HCT116 (cell line): Measurements from ENCODE around the gene YDJC. TPM values are rescaled to one million over a fixed set of nuclear protein-coding genes. Genes with fewer than 3 reads are reported as not detected.

Experiments
- ATAC-seq: fragments of 200-7000 bp; cut with Tn5 transposase; 2 replicates; pipeline ENCODE4 v1.9.1; 2020; ENCODE audit warnings: mild to moderate bottlenecking, moderate library complexity
- BruUV-seq: library from RNA; stranded (reverse); fragments of 400-500 nt; replicated peaks from 2 replicates; lab custom pipeline; 2021; lab: Mats Ljungman, UMichigan
- CTCF ChIA-PET: fragments of 300-600 bp; sonication (Branson Sonifier 250); formaldehyde crosslinking; loops from one replicate; lab custom pipeline; 2021; ENCODE audit warnings: antibody characterized with exemption; lab: Charles Lee
- POLR2A ChIA-PET: fragments of 300-600, 350-600 bp; sonication (Branson Sonifier 250); formaldehyde crosslinking; loops from one replicate; lab custom pipeline; 2021; ENCODE audit warnings: antibody characterized with exemption; lab: Charles Lee
- RAD21 ChIA-PET, 2 experiments: fragments of 300-600 bp; sonication (Branson Sonifier 250); formaldehyde crosslinking; loops; one replicate each; lab custom pipeline; 2023; ENCODE audit warnings: low total read pairs in 2 of 2; ENCODE audit not compliant: uncharacterized antibody in 2 of 2, unreplicated experiment in 2 of 2, low non-redundant PET in 1 of 2; lab: Charles Lee
- DNase-seq: peaks from one replicate; pipeline ENCODE4 v3.0.0-alpha.2; 2010; ENCODE audit warnings: low read depth, low spot score
- H2AFZ ChIP-seq: fragments of 200-600 bp; shearing (Covaris generic), sonication (generic); 2 replicates; pipeline ENCODE4 v1.6.1; 2017; ENCODE audit warnings: low read depth, mixed run types, mixed read lengths, antibody characterized with exemption, low read length; ENCODE audit not compliant: poor library complexity, severe bottlenecking
- H3K27ac ChIP-seq: 2 replicates; pipeline ENCODE4 v1.5.1; 2012; ENCODE audit warnings: low read depth, low read length
- H3K27me3 ChIP-seq: fragments of 200-600 bp; sonication (generic); 2 replicates; pipeline ENCODE4 v1.6.1; 2016; ENCODE audit warnings: mixed run types, low read length, mixed read lengths; ENCODE audit not compliant: insufficient read depth
- H3K36me3 ChIP-seq, 2 experiments: fragments of 200-500 bp in 1 of 2; fragments of 200-600 bp in 1 of 2; sonication (Bioruptor generic) in 1 of 2; sonication (generic) in 1 of 2; 2 replicates each; pipeline versions ENCODE4 v1.5.1 to v1.6.1; 2014 to 2016; ENCODE audit warnings: low read length in 2 of 2, inconsistent platforms in 1 of 2, mixed read lengths in 1 of 2, mixed run types in 1 of 2; ENCODE audit not compliant: insufficient read depth in 2 of 2, control insufficient read depth in 1 of 2
- H3K4me1 ChIP-seq, 2 experiments: fragments of 200-600 bp in 1 of 2; sonication (generic) in 1 of 2; 2 replicates each; pipeline versions ENCODE4 v1.5.1 to v1.6.1; 2012 to 2017; ENCODE audit warnings: low read length in 2 of 2, inconsistent platforms in 1 of 2, mild to moderate bottlenecking in 1 of 2, mixed read lengths in 1 of 2, mixed run types in 1 of 2, moderate library complexity in 1 of 2; ENCODE audit not compliant: insufficient read depth in 2 of 2, control insufficient read depth in 1 of 2
- H3K4me2 ChIP-seq: fragments of 200-600 bp; sonication (generic); 2 replicates; pipeline ENCODE4 v1.6.1; 2017; ENCODE audit warnings: mixed run types, low read length, mixed read lengths
- H3K4me3 ChIP-seq, 2 experiments: fragments of 200-600 bp in 1 of 2; sonication (generic) in 1 of 2; replicated peaks in 1 of 2; 2 replicates each; pipeline ENCODE4 v1.5.1; 2011 to 2016; ENCODE audit warnings: low read length in 2 of 2, control low read depth in 1 of 2, low read depth in 1 of 2, mild to moderate bottlenecking in 1 of 2, mixed read lengths in 1 of 2, mixed run types in 1 of 2
- H3K79me2 ChIP-seq: fragments of 200-600 bp; sonication (generic); 2 replicates; pipeline ENCODE4 v1.6.1; 2017; ENCODE audit warnings: mild to moderate bottlenecking, mixed run types, low read length, moderate library complexity, mixed read lengths; ENCODE audit not compliant: insufficient read depth
- H3K9ac ChIP-seq: fragments of 200-600 bp; sonication (generic); 2 replicates; pipeline ENCODE4 v1.6.1; 2016; ENCODE audit warnings: low read length, mixed read lengths
- H3K9me2 ChIP-seq: fragments of 200-600 bp; sonication (generic), shearing (Covaris generic); 2 replicates; pipeline ENCODE4 v1.6.1; 2017; ENCODE audit warnings: mixed run types, mild to moderate bottlenecking, moderate library complexity; ENCODE audit not compliant: insufficient read depth
- H3K9me3 ChIP-seq, 2 experiments: fragments of 200-500 bp in 1 of 2; fragments of 200-600 bp in 1 of 2; sonication (Bioruptor generic) in 1 of 2; sonication (generic) in 1 of 2; 2 replicates each; pipeline ENCODE4 v1.6.1; 2014 to 2017; ENCODE audit warnings: low read length in 2 of 2, mixed read lengths in 2 of 2, inconsistent platforms in 1 of 2, low read depth in 1 of 2, mild to moderate bottlenecking in 1 of 2, mixed run types in 1 of 2, moderate library complexity in 1 of 2; ENCODE audit not compliant: control insufficient read depth in 1 of 2, insufficient read depth in 1 of 2
- H4K20me1 ChIP-seq: fragments of 200-600 bp; sonication (generic), shearing (Covaris generic); 2 replicates; pipeline ENCODE4 v1.6.1; 2017; ENCODE audit warnings: mixed run types, mild to moderate bottlenecking, moderate library complexity; ENCODE audit not compliant: insufficient read depth
- ATF3 ChIP-seq: IDR thresholded peaks from 2 replicates; pipeline ENCODE4 v1.6.1; 2012
- CBX3 ChIP-seq: IDR thresholded peaks from 2 replicates; pipeline ENCODE4 v1.6.1; 2012; ENCODE audit warnings: low read depth
- CEBPB ChIP-seq: IDR thresholded peaks from 2 replicates; pipeline ENCODE4 v1.6.1; 2012; ENCODE audit warnings: low read depth
- EGR1 ChIP-seq: IDR thresholded peaks from 2 replicates; pipeline ENCODE4 v1.6.1; 2012; ENCODE audit warnings: low read depth
- ELF1 ChIP-seq: IDR thresholded peaks from 2 replicates; pipeline ENCODE4 v1.6.1; 2012; ENCODE audit warnings: low read depth, borderline replicate concordance
- EZH2 ChIP-seq: fragments of 200-600 bp; sonication (generic); IDR thresholded peaks from 2 replicates; pipeline ENCODE4 v1.6.1; 2017; ENCODE audit warnings: antibody characterized with exemption, mixed run types
- FOSL1 ChIP-seq: IDR thresholded peaks from 2 replicates; pipeline ENCODE4 v1.6.1; 2012; ENCODE audit warnings: low read depth
- JUND ChIP-seq: IDR thresholded peaks from 2 replicates; pipeline ENCODE4 v1.6.1; 2012
- POLR2A ChIP-seq: IDR thresholded peaks from 2 replicates; pipeline ENCODE4 v1.7.0; 2011; ENCODE audit warnings: borderline replicate concordance; ENCODE audit not compliant: insufficient read depth, insufficient read length; ENCODE audit errors: extremely low read depth
- POLR2AphosphoS5 ChIP-seq: IDR thresholded peaks from 2 replicates; pipeline ENCODE4 v1.6.1; 2011; ENCODE audit warnings: mild to moderate bottlenecking, low read depth, low read length, moderate library complexity
- SIN3A ChIP-seq: IDR thresholded peaks from 2 replicates; pipeline ENCODE4 v1.6.1; 2012; ENCODE audit warnings: low read depth
- SP1 ChIP-seq: IDR thresholded peaks from 2 replicates; pipeline ENCODE4 v1.6.1; 2012; ENCODE audit warnings: low read depth
- SRF ChIP-seq: IDR thresholded peaks from 2 replicates; pipeline ENCODE4 v1.6.1; 2012; ENCODE audit warnings: low read depth
- TCF7L2 ChIP-seq: IDR thresholded peaks from 2 replicates; pipeline ENCODE4 v1.7.0; 2011; ENCODE audit warnings: borderline replicate concordance, inconsistent platforms; ENCODE audit not compliant: insufficient read depth, insufficient read length; ENCODE audit errors: extremely low read depth
- YY1 ChIP-seq: IDR thresholded peaks from 2 replicates; pipeline ENCODE4 v1.6.1; 2011; ENCODE audit warnings: low read length, low read depth, moderate library complexity, mild to moderate bottlenecking; ENCODE audit not compliant: insufficient replicate concordance; ENCODE audit errors: extremely low read depth
- ZBTB33 ChIP-seq: IDR thresholded peaks from 2 replicates; pipeline ENCODE4 v1.6.1; 2011; ENCODE audit warnings: mild to moderate bottlenecking, low read length, moderate library complexity; ENCODE audit not compliant: insufficient replicate concordance; ENCODE audit errors: extremely low read depth
- ZNF274 ChIP-seq: fragments of 200-500 bp; sonication (Bioruptor generic); IDR thresholded peaks from 2 replicates; pipeline ENCODE4 v1.6.1; 2014; ENCODE audit warnings: mild to moderate bottlenecking, low read depth, low read length, inconsistent platforms
- intact Hi-C: fragments of 100-400 bp; cut with micrococcal nuclease; formaldehyde crosslinking; loops from 2 replicates; pipeline ENCODE4 v1.10.0; 2022
- total RNA-seq: library from RNA; stranded (reverse); gene quantifications from one replicate; pipeline ENCODE4 v1.2.1, GENCODE V29; 2021; ENCODE audit not compliant: unreplicated experiment

Gene YDJC
- total RNA-seq, 1 experiment from 2014 or later = 78.3 TPM

- DNase-seq = no peak
- Histone ChIP-seq H3K4me2 (no peak overlapping the region), H3K9ac (no peak overlapping the region), H4K20me1 (no peaks in the 10 kb centered on the region), H3K79me2 (no peaks in the 10 kb centered on the region), H3K9me3 (no peaks in the 10 kb centered on the region), H3K9me2 (no peaks in the 10 kb centered on the region), H3K36me3 (no peaks in the 10 kb centered on the region), H2AFZ (no peak overlapping the region), H3K4me3 (no peak overlapping the region), H3K27ac (no peak overlapping the region), H3K27me3 (no peaks in the 10 kb centered on the region), H3K4me1 (peaks cover 4 to 20% of the 10 kb centered on the region in 2 experiments; a peak in 3 of 4 replicates)
- ChIA-PET CTCF (interaction anchor here (1.0 kb wide), 1 partner anchor 17 kb away, joined by 4 read pairs; no protein-coding TSS in a partner anchor), POLR2A (no interaction called here), RAD21 (no interaction called here)
- no peak for ATAC-seq
- BruUV-seq = no TSS peak
- TF ChIP-seq ELF1 (no peak), YY1 (no peak), POLR2AphosphoS5 (no peak), JUND (no peak), POLR2A (peak; percentile 17), CBX3 (no peak)
- intact Hi-C loops = no loop called here
These were observed 30.2 kb upstream of the YDJC start for GRCh38 chr22:21659864-21660525.

- H3K27me3 ChIP-seq = no peaks in the 10 kb centered on the region
- H3K4me3 ChIP-seq = peak overlapping the region; percentile 61 to 70
- intact Hi-C loops = no loop called here
- no peak overlapping the region for H2AFZ ChIP-seq
- DNase-seq = peak; percentile 31
- ChIA-PET CTCF (interaction anchor here (0.7 kb wide), 1 partner anchor 11 kb away, joined by 4 read pairs; no protein-coding TSS in a partner anchor), POLR2A (no interaction called here), RAD21 (no interaction called here)
- H3K9ac ChIP-seq = peak overlapping the region; percentile 63
- H3K79me2 ChIP-seq = peaks cover 6% of the 10 kb centered on the region; the same call in 1 of the 2 replicates
- BruUV-seq = no TSS peak
- H3K9me2 ChIP-seq = no peaks in the 10 kb centered on the region
- peak; percentile 96 for ATAC-seq
- H3K9me3 ChIP-seq = no peaks in the 10 kb centered on the region
- peak overlapping the region; percentile 98 for H3K4me2 ChIP-seq
- H4K20me1 ChIP-seq = no peaks in the 10 kb centered on the region
- peaks cover 0 to 8% of the 10 kb centered on the region in 2 experiments; a peak in 1 of 4 replicates for H3K36me3 ChIP-seq
- H3K4me1 ChIP-seq = peaks cover 4 to 27% of the 10 kb centered on the region in 2 experiments; a peak in 3 of 4 replicates
- H3K27ac ChIP-seq = peak overlapping the region; percentile 74
- peak; percentile 81 for TF ChIP-seq POLR2AphosphoS5
- TF ChIP-seq EZH2 = no peak
- no peak for TF ChIP-seq SRF
- no peak for TF ChIP-seq CEBPB
- TF ChIP-seq ZBTB33 = no peak
- TF ChIP-seq SP1 = no peak; the same call in 1 of the 2 replicates
- peak; percentile 67; the same call in 1 of the 2 replicates for TF ChIP-seq SIN3A
- no peak for TF ChIP-seq ZNF274
- no peak for TF ChIP-seq ATF3
- TF ChIP-seq FOSL1 = no peak
- TF ChIP-seq YY1 = no peak
- TF ChIP-seq TCF7L2 = no peak
- peak; percentile 54 for TF ChIP-seq EGR1
These were observed 27.7 kb upstream of the YDJC start for GRCh38 chr22:21657360-21658032.
